IMR-90 (cell line): ENCODE measurements around the gene PPM1F.

Experiments
- CEBPB ChIP-seq: IDR thresholded peaks from 2 replicates; pipeline ENCODE4 v1.6.1; 2012; ENCODE audit warnings: low read depth, low read length, improper control_type of control experiment
- CHD1 ChIP-seq: IDR thresholded peaks from 2 replicates; pipeline ENCODE4 v1.6.1; 2012; ENCODE audit warnings: low read depth, low read length, improper control_type of control experiment
- MAFK ChIP-seq: IDR thresholded peaks from 2 replicates; pipeline ENCODE4 v1.6.1; 2012; ENCODE audit warnings: low read depth, low read length, improper control_type of control experiment
- MXI1 ChIP-seq: IDR thresholded peaks from 2 replicates; pipeline ENCODE4 v1.6.1; 2012; ENCODE audit warnings: low read depth, mild to moderate bottlenecking, low read length, moderate library complexity, borderline replicate concordance
- NFE2L2 ChIP-seq: fragments of 150-350 bp; IDR thresholded peaks from 2 replicates; pipeline ENCODE4 v1.6.1; 2016; ENCODE audit warnings: low read depth, mild to moderate bottlenecking, low read length
- POLR2A ChIP-seq: IDR thresholded peaks from 2 replicates; pipeline ENCODE4 v1.6.1; 2012; ENCODE audit warnings: mild to moderate bottlenecking, low read depth, low read length
- RAD21 ChIP-seq: IDR thresholded peaks from 2 replicates; pipeline ENCODE4 v1.6.1; 2012; ENCODE audit warnings: low read length, improper control_type of control experiment
- RCOR1 ChIP-seq: IDR thresholded peaks from 2 replicates; pipeline ENCODE4 v1.6.1; 2012; ENCODE audit warnings: mild to moderate bottlenecking, low read length, improper control_type of control experiment; ENCODE audit not compliant: insufficient replicate concordance
- RFX5 ChIP-seq: IDR thresholded peaks from 2 replicates; pipeline ENCODE4 v1.8.0; 2012; ENCODE audit warnings: low read depth, mild to moderate bottlenecking, low read length, moderate library complexity
- SMC3 ChIP-seq: fragments of 150-350 bp; IDR thresholded peaks from 2 replicates; pipeline ENCODE4 v1.6.1; 2016; ENCODE audit warnings: low read depth, mild to moderate bottlenecking, antibody characterized with exemption, low read length, moderate library complexity
- TF ChIP-seq, protein P1 (sequence below): conservative IDR thresholded peaks from 2 replicates; pipeline ENCODE4 v1.5.1; 2012; ENCODE audit warnings: mild to moderate bottlenecking, low read depth, low read length, improper control_type of control experiment
- TF ChIP-seq, protein P2 (sequence below): fragments of 150-350 bp; IDR thresholded peaks from 2 replicates; pipeline ENCODE4 v1.6.1; 2016; ENCODE audit warnings: low read depth, mild to moderate bottlenecking, low read length, moderate library complexity, borderline replicate concordance
- TF ChIP-seq, protein P3 (sequence below): fragments of 150-350 bp; IDR thresholded peaks from 2 replicates; pipeline ENCODE4 v1.6.1; 2017; ENCODE audit warnings: mild to moderate bottlenecking, antibody characterized with exemption, low read length, low read depth

- TF ChIP-seq MXI1 = no peak
- TF ChIP-seq, protein P1, sequence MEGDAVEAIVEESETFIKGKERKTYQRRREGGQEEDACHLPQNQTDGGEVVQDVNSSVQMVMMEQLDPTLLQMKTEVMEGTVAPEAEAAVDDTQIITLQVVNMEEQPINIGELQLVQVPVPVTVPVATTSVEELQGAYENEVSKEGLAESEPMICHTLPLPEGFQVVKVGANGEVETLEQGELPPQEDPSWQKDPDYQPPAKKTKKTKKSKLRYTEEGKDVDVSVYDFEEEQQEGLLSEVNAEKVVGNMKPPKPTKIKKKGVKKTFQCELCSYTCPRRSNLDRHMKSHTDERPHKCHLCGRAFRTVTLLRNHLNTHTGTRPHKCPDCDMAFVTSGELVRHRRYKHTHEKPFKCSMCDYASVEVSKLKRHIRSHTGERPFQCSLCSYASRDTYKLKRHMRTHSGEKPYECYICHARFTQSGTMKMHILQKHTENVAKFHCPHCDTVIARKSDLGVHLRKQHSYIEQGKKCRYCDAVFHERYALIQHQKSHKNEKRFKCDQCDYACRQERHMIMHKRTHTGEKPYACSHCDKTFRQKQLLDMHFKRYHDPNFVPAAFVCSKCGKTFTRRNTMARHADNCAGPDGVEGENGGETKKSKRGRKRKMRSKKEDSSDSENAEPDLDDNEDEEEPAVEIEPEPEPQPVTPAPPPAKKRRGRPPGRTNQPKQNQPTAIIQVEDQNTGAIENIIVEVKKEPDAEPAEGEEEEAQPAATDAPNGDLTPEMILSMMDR = no peak
- TF ChIP-seq, protein P2, sequence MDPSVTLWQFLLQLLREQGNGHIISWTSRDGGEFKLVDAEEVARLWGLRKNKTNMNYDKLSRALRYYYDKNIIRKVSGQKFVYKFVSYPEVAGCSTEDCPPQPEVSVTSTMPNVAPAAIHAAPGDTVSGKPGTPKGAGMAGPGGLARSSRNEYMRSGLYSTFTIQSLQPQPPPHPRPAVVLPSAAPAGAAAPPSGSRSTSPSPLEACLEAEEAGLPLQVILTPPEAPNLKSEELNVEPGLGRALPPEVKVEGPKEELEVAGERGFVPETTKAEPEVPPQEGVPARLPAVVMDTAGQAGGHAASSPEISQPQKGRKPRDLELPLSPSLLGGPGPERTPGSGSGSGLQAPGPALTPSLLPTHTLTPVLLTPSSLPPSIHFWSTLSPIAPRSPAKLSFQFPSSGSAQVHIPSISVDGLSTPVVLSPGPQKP = no peak
- no peak for TF ChIP-seq CHD1
- no peak for TF ChIP-seq NFE2L2
- no peak for TF ChIP-seq RFX5
- TF ChIP-seq POLR2A = no peak
- TF ChIP-seq CEBPB = no peak
- TF ChIP-seq, protein P3, sequence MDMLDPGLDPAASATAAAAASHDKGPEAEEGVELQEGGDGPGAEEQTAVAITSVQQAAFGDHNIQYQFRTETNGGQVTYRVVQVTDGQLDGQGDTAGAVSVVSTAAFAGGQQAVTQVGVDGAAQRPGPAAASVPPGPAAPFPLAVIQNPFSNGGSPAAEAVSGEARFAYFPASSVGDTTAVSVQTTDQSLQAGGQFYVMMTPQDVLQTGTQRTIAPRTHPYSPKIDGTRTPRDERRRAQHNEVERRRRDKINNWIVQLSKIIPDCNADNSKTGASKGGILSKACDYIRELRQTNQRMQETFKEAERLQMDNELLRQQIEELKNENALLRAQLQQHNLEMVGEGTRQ = no peak
- TF ChIP-seq MAFK = no peak
- TF ChIP-seq RAD21 = no peak
- no peak for TF ChIP-seq RCOR1
- no peak for TF ChIP-seq SMC3
Observed at GRCh38 chr22:21944871-21945270, 7.8 kb downstream of the PPM1F start.
